Colonic mucosa (tissue), 4 donors: ENCODE measurements around the gene SCP2. TPM values are rescaled to one million over a fixed set of nuclear protein-coding genes. Genes with fewer than 3 reads are reported as not detected.

ENCODE experiments used
- DNase-seq: peaks from one replicate; pipeline ENCODE4 v3.0.0-alpha.2; 2020
- H3K27ac ChIP-seq: fragments of 200-600 bp; one replicate; pipeline ENCODE4 v1.8.0; 2021
- H3K27me3 ChIP-seq: fragments of 200-600 bp; one replicate; pipeline ENCODE4 v1.8.0; 2021
- H3K36me3 ChIP-seq: fragments of 200-600 bp; one replicate; pipeline ENCODE4 v1.8.0; 2021
- H3K4me1 ChIP-seq: fragments of 200-600 bp; one replicate; pipeline ENCODE4 v1.8.0; 2021; ENCODE audit warnings: mild to moderate bottlenecking
- H3K4me3 ChIP-seq: fragments of 200-600 bp; one replicate; pipeline ENCODE4 v1.8.0; 2021
- H3K9ac ChIP-seq, 2 donors: one replicate each; pipeline ENCODE4 v1.7.0; 2013; ENCODE audit warnings: control low read depth in 2 of 2, low read depth in 2 of 2, low read length in 2 of 2
- H3K9me3 ChIP-seq: fragments of 200-600 bp; one replicate; pipeline ENCODE4 v1.8.0; 2021
- intact Hi-C: fragments of 100-400 bp; cut with DNase I; formaldehyde crosslinking; loops from one replicate; pipeline ENCODE4 v1.14.1; 2022
- total RNA-seq, 2 donors: library from RNA; stranded (reverse); fragmentation: NEBNext Ultra II Directional in 1 of 2; extraction: Animal tissue kit (Norgen Biotek cat#: 25700) in 1 of 2; gene quantifications; one replicate each; pipeline ENCODE4 v1.2.1, GENCODE V29; 2021
- TF ChIP-seq, protein P1 (sequence below): fragments of 200-600 bp; IDR thresholded peaks from one replicate; pipeline ENCODE4 v1.8.0; 2022; ENCODE audit warnings: antibody characterized with exemption, mild to moderate bottlenecking
- donor health status: healthy.
- donor health status: DM: no; HTN: no; CAD: no.
- donor health status: DM: no; HTN: no; CAD: no.

The SCP2 gene
- total RNA-seq, 2 donors from 2014 or later, result 178 to 325 TPM

GRCh38 chr1:53025034-53025768 lies 98.1 kb downstream of the SCP2 start:
- Histone ChIP-seq H3K9ac (no peak overlapping the region), H3K36me3 (no peaks in the 10 kb centered on the region), H3K4me1 (no peaks in the 10 kb centered on the region), H3K27ac (peak overlapping the region; percentile 23), H3K27me3 (no peaks in the 10 kb centered on the region), H3K4me3 (no peak overlapping the region), H3K9me3 (no peaks in the 10 kb centered on the region)
- DNase-seq, result peak; percentile 33
- TF ChIP-seq, protein P1, sequence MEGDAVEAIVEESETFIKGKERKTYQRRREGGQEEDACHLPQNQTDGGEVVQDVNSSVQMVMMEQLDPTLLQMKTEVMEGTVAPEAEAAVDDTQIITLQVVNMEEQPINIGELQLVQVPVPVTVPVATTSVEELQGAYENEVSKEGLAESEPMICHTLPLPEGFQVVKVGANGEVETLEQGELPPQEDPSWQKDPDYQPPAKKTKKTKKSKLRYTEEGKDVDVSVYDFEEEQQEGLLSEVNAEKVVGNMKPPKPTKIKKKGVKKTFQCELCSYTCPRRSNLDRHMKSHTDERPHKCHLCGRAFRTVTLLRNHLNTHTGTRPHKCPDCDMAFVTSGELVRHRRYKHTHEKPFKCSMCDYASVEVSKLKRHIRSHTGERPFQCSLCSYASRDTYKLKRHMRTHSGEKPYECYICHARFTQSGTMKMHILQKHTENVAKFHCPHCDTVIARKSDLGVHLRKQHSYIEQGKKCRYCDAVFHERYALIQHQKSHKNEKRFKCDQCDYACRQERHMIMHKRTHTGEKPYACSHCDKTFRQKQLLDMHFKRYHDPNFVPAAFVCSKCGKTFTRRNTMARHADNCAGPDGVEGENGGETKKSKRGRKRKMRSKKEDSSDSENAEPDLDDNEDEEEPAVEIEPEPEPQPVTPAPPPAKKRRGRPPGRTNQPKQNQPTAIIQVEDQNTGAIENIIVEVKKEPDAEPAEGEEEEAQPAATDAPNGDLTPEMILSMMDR, result no peak
- intact Hi-C loops, result no loop called here

DNA sequence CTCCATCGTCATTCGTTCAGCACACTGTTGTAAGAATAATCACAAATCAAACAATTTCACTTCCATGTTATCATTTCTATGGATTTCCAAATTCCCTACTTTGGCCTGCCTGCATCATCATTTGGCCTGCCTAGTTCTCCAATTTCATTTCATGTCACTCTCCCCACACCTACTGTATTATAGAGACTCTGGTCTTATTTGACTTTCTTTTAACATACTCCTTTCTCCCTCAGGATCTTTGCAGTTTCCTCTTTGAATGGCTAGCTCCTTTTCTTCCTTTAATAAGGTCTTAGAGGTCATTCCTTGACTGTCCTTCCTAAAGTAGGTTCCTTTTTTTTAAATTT lies 98.7 kb downstream of the SCP2 start:
- Histone ChIP-seq H3K9ac (no peak overlapping the region), H3K4me1 (no peaks in the 10 kb centered on the region), H3K36me3 (no peaks in the 10 kb centered on the region), H3K9me3 (no peaks in the 10 kb centered on the region), H3K27me3 (no peaks in the 10 kb centered on the region), H3K4me3 (no peak overlapping the region), H3K27ac (no peak overlapping the region)
- no peak for DNase-seq
- TF ChIP-seq, protein P1, result no peak
- intact Hi-C loops, result no loop called here

DNA sequence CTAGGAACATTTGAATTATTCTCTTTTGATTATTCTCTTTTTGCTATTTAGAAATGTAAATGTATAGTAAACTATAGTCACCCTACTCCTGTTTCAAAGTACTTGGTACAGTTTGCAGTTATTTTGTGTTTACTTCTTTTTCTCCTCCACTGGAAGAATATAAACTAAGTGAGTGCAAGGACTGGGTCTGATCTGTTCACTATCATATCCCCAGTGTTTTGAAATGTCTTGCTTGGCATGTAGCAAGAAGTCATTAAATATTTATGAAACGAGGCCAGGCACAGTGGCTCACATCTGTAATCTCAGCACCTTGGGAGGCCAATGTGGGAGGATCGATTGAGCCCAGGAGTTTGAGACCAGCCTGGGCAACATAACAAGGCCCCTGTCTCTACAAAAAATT lies 99.2 kb downstream of the SCP2 start:
- no peak for DNase-seq
- no peaks in the 10 kb centered on the region for H3K4me1 ChIP-seq
- TF ChIP-seq, protein P1, result no peak
- no peaks in the 10 kb centered on the region for H3K36me3 ChIP-seq
- no peaks in the 10 kb centered on the region for H3K27me3 ChIP-seq
- H3K9ac ChIP-seq, result no peak overlapping the region
- H3K4me3 ChIP-seq, result no peak overlapping the region
- H3K27ac ChIP-seq, result no peak overlapping the region
- H3K9me3 ChIP-seq, result no peaks in the 10 kb centered on the region
- intact Hi-C loops, result no loop called here

- Histone ChIP-seq H3K9me3 (no peaks in the 10 kb centered on the region), H3K4me1 (no peaks in the 10 kb centered on the region), H3K36me3 (no peaks in the 10 kb centered on the region), H3K9ac (no peak overlapping the region), H3K4me3 (no peak overlapping the region), H3K27me3 (no peaks in the 10 kb centered on the region), H3K27ac (no peak overlapping the region)
- intact Hi-C loops, result no loop called here
- no peak for DNase-seq
- TF ChIP-seq, protein P1, result no peak
These were observed 104.7 kb downstream of the SCP2 start for GRCh38 chr1:53031732-53032131.

DNA sequence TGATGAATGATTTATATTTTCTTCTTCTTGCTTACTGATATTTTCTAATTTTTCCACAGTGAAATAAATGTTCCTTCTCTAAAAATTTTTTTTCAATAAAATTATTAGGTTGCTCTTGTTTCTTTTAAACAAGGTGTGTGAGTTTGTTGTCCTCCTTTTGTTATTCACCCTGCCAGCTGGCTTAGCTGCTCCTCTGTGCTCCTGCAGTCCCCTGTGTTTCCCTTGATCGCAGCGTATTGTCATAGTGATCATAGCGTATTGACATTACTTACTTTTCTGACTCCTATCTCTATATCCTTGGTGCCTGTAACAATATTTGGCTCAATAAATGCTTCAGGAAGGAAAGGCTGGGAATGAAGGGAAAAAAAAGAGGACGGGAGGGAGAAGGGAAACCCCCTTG lies 110.1 kb downstream of the SCP2 start:
- H3K27me3 ChIP-seq, result no peaks in the 10 kb centered on the region
- H3K4me1 ChIP-seq, result no peaks in the 10 kb centered on the region
- H3K9ac ChIP-seq, result no peak overlapping the region
- H3K36me3 ChIP-seq, result no peaks in the 10 kb centered on the region
- no peak overlapping the region for H3K4me3 ChIP-seq
- DNase-seq, result no peak
- no peak overlapping the region for H3K27ac ChIP-seq
- no peaks in the 10 kb centered on the region for H3K9me3 ChIP-seq
- TF ChIP-seq, protein P1, result no peak
- intact Hi-C loops, result no loop called here
